Caco-2 (cell line): ENCODE results near the gene LMNTD1. TPM values are rescaled to one million over a fixed set of nuclear protein-coding genes. Genes with fewer than 3 reads are reported as not detected.

Experiments
- BruUV-seq: library from RNA; stranded (reverse); fragments of 400-500 nt; replicated peaks from 2 replicates; lab custom pipeline; 2021; lab: Mats Ljungman, UMichigan
- CTCF ChIA-PET: fragments of 300-600 bp; sonication (Branson Sonifier 250); formaldehyde crosslinking; loops from one replicate; lab custom pipeline; 2022; ENCODE audit warnings: antibody characterized with exemption; lab: Charles Lee
- POLR2A ChIA-PET: fragments of 300-600 bp; sonication (Branson Sonifier 250); formaldehyde crosslinking; loops from one replicate; lab custom pipeline; 2022; ENCODE audit warnings: antibody characterized with exemption; lab: Charles Lee
- DNase-seq, 2 experiments: peaks; one replicate each; pipeline versions ENCODE4 v3.0.0 to v3.0.0-alpha.2; 2020 to 2022
- H3K27me3 ChIP-seq: replicated peaks from 2 replicates; pipeline ENCODE4 v1.6.0; 2011; ENCODE audit warnings: low read length; ENCODE audit not compliant: control insufficient read depth, insufficient read depth
- H3K36me3 ChIP-seq: 2 replicates; pipeline ENCODE4 v1.5.1; 2011; ENCODE audit warnings: low read length; ENCODE audit not compliant: control insufficient read depth, insufficient read depth
- H3K4me1 ChIP-seq: fragments of 250-450 bp; sonication (Bioruptor Pico); 2 replicates; pipeline ENCODE4 v1.5.1; 2020; ENCODE audit warnings: mild to moderate bottlenecking
- H3K4me3 ChIP-seq: 2 replicates; pipeline ENCODE4 v1.5.1; 2011; ENCODE audit warnings: low read depth, mild to moderate bottlenecking, control low read depth, low read length
- H3K9me3 ChIP-seq: fragments of 250-450 bp; sonication (Bioruptor Pico); 2 replicates; pipeline ENCODE4 v1.5.1; 2020; ENCODE audit warnings: mild to moderate bottlenecking, moderate library complexity
- H3K27ac Mint-ChIP-seq: one replicate; pipeline ENCODE4 v1.8.0; 2022; ENCODE audit warnings: mixed read lengths; ENCODE audit not compliant: unreplicated experiment
- H3K27me3 Mint-ChIP-seq: one replicate; pipeline ENCODE4 v1.8.0; 2022; ENCODE audit warnings: mixed read lengths; ENCODE audit not compliant: insufficient read depth, unreplicated experiment
- H3K36me3 Mint-ChIP-seq: one replicate; pipeline ENCODE4 v1.8.0; 2022; ENCODE audit warnings: mild to moderate bottlenecking, mixed read lengths; ENCODE audit not compliant: insufficient read depth, unreplicated experiment
- H3K4me1 Mint-ChIP-seq: one replicate; pipeline ENCODE4 v1.8.0; 2022; ENCODE audit warnings: low read depth, mixed read lengths; ENCODE audit not compliant: unreplicated experiment
- H3K4me3 Mint-ChIP-seq: one replicate; pipeline ENCODE4 v1.8.0; 2022; ENCODE audit warnings: mild to moderate bottlenecking, moderate library complexity, mixed read lengths; ENCODE audit not compliant: unreplicated experiment
- H3K9me3 Mint-ChIP-seq: one replicate; pipeline ENCODE4 v1.8.0; 2022; ENCODE audit warnings: mixed read lengths; ENCODE audit not compliant: unreplicated experiment
- CTCF ChIP-seq, 2 experiments: fragments of 200-600 bp in 1 of 2; IDR thresholded peaks; 1 replicate in 1 of 2; 2 replicates in 1 of 2; pipeline versions ENCODE4 v1.5.1 to v1.8.0; 2011 to 2022; ENCODE audit warnings: antibody characterized with exemption in 1 of 2, control low read depth in 1 of 2, inconsistent platforms in 1 of 2, low read depth in 1 of 2, low read length in 1 of 2, mild to moderate bottlenecking in 1 of 2, moderate library complexity in 1 of 2; ENCODE audit not compliant: insufficient read depth in 1 of 2, severe bottlenecking in 1 of 2, unreplicated experiment in 1 of 2
- intact Hi-C: fragments of 100-400 bp; cut with micrococcal nuclease; formaldehyde crosslinking; loops from one replicate; pipeline ENCODE4 v1.10.0; 2022; ENCODE audit not compliant: unreplicated experiment
- total RNA-seq: library from RNA; stranded (reverse); gene quantifications from 2 replicates; pipeline ENCODE4 v1.2.3, GENCODE V29; 2022

The LMNTD1 gene
- total RNA-seq, 1 experiment from 2014 or later, result not detected

- H3K4me1 ChIP-seq, result no peaks in the 10 kb centered on the region
- intact Hi-C loops, result no loop called here
- H3K4me3 Mint-ChIP-seq, result no peak overlapping the region
- CTCF ChIA-PET, result no interaction called here
- H3K4me3 ChIP-seq, result no peak overlapping the region
- DNase-seq, result no peak
- no peaks in the 10 kb centered on the region for H3K36me3 ChIP-seq
- H3K36me3 Mint-ChIP-seq, result no peaks in the 10 kb centered on the region
- no peaks in the 10 kb centered on the region for H3K27me3 Mint-ChIP-seq
- no peak overlapping the region for H3K27ac Mint-ChIP-seq
- 0 out of 2 replicates have a peak, but pooled peaks cover under 1% of the 10 kb centered on the region for H3K9me3 ChIP-seq
- no peaks in the 10 kb centered on the region for H3K27me3 ChIP-seq
- H3K4me1 Mint-ChIP-seq, result peaks cover 6% of the 10 kb centered on the region
- H3K9me3 Mint-ChIP-seq, result peaks cover 35% of the 10 kb centered on the region
- POLR2A ChIA-PET, result no interaction called here
- no TSS peak for BruUV-seq
- TF ChIP-seq CTCF (IDR thresholded peaks at IDR 0.05; ENCODE audit: insufficient read depth in 1 of 2, low read depth in 1 of 2, low read length in 1 of 2, severe bottlenecking in 1 of 2, unreplicated experiment in 1 of 2), result no peak
Measured at GRCh38 chr12:25594376-25594775, 41.3 kb upstream of the LMNTD1 start.

- H3K4me1 Mint-ChIP-seq, result peaks cover 6% of the 10 kb centered on the region
- no peaks in the 10 kb centered on the region for H3K4me1 ChIP-seq
- DNase-seq, result no peak
- peaks cover 21% of the 10 kb centered on the region for H3K9me3 Mint-ChIP-seq
- no TSS peak for BruUV-seq
- no peaks in the 10 kb centered on the region for H3K36me3 Mint-ChIP-seq
- no peak overlapping the region for H3K27ac Mint-ChIP-seq
- no peaks in the 10 kb centered on the region for H3K9me3 ChIP-seq
- intact Hi-C loops, result no loop called here
- ChIA-PET CTCF (no interaction called here), POLR2A (no interaction called here)
- H3K4me3 Mint-ChIP-seq, result no peak overlapping the region
- TF ChIP-seq CTCF (IDR thresholded peaks at IDR 0.05; ENCODE audit: insufficient read depth in 1 of 2, low read depth in 1 of 2, low read length in 1 of 2, severe bottlenecking in 1 of 2, unreplicated experiment in 1 of 2), result no peak
- H3K36me3 ChIP-seq, result no peaks in the 10 kb centered on the region
- H3K4me3 ChIP-seq, result no peak overlapping the region
- H3K27me3 ChIP-seq, result no peaks in the 10 kb centered on the region
- no peaks in the 10 kb centered on the region for H3K27me3 Mint-ChIP-seq
Measured at GRCh38 chr12:25592725-25593495, 39.8 kb upstream of the LMNTD1 start.

- no TSS peak for BruUV-seq
- CTCF ChIA-PET, result no interaction called here
- H3K27me3 Mint-ChIP-seq, result no peaks in the 10 kb centered on the region
- Histone ChIP-seq H3K36me3 (no peaks in the 10 kb centered on the region), H3K9me3 (peaks cover 4% of the 10 kb centered on the region), H3K4me1 (no peaks in the 10 kb centered on the region), H3K27me3 (no peaks in the 10 kb centered on the region), H3K4me3 (no peak overlapping the region)
- peaks cover 6% of the 10 kb centered on the region for H3K4me1 Mint-ChIP-seq
- TF ChIP-seq CTCF (IDR thresholded peaks at IDR 0.05; ENCODE audit: insufficient read depth in 1 of 2, low read depth in 1 of 2, low read length in 1 of 2, severe bottlenecking in 1 of 2, unreplicated experiment in 1 of 2), result peak; percentile 30 to 49
- H3K9me3 Mint-ChIP-seq, result peaks cover 23% of the 10 kb centered on the region
- POLR2A ChIA-PET, result interaction anchor here (0.6 kb wide), 1 partner anchor 426 kb away, joined by 3 read pairs; no protein-coding TSS in a partner anchor
- H3K27ac Mint-ChIP-seq, result no peak overlapping the region
- peak in 1 of 2 experiments; percentile 52 for DNase-seq
- intact Hi-C loops, result no loop called here
- H3K36me3 Mint-ChIP-seq, result no peaks in the 10 kb centered on the region
- H3K4me3 Mint-ChIP-seq, result no peak overlapping the region
Measured at GRCh38 chr12:25591144-25591543, 38.1 kb upstream of the LMNTD1 start.
